C1 segment of cervical spinal cord (tissue), 14 donors: ENCODE results near the gene RBM4.
"Not testable (repeated sequence)": the region's sequence is repeated elsewhere in the genome, so short reads cannot be mapped to it uniquely, and the experiment has no call there.

Source experiments
- DNase-seq, 14 donors: peaks; one replicate each; lab custom pipeline; 2025; lab: John Stamatoyannopoulos, UW

RBM4 gene

DNA sequence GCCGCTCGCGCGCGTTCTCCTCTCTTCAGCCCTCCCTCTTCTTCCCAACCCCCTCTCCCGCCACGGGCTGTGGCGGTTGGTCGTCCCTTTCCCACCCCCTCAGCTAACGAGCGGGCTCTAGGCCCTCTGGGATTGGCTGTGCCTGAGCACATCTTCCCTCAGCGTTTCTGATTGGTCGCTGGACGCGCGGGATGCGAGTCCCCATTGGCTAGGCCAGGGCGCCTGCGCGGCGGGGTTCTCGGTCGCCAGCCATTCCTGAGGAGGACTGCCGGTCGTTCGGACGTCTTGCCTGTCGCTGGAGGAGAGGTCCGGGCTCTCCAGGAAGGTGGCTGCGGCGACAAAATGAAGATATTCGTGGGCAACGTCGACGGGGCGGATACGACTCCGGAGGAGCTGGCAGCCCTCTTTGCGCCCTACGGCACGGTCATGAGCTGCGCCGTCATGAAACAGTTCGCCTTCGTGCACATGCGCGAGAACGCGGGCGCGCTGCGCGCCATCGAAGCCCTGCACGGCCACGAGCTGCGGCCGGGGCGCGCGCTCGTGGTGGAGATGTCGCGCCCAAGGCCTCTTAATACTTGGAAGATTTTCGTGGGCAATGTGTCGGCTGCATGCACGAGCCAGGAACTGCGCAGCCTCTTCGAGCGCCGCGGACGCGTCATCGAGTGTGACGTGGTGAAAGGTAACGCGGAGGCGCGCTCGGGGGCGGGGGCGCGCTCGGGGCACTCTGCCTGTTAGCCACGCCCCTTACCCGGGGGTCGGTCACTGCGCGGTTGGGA is 21.9 kb upstream of the RBM4 start, which contains the start of gene RBM14:
TSS of gene RBM14 (plus strand) at position 252 of the 776 bp plus-strand sequence. CDS start at position 343, 91 bp downstream.
- peak; percentile 93 to 99 (median 98) for DNase-seq

DNA sequence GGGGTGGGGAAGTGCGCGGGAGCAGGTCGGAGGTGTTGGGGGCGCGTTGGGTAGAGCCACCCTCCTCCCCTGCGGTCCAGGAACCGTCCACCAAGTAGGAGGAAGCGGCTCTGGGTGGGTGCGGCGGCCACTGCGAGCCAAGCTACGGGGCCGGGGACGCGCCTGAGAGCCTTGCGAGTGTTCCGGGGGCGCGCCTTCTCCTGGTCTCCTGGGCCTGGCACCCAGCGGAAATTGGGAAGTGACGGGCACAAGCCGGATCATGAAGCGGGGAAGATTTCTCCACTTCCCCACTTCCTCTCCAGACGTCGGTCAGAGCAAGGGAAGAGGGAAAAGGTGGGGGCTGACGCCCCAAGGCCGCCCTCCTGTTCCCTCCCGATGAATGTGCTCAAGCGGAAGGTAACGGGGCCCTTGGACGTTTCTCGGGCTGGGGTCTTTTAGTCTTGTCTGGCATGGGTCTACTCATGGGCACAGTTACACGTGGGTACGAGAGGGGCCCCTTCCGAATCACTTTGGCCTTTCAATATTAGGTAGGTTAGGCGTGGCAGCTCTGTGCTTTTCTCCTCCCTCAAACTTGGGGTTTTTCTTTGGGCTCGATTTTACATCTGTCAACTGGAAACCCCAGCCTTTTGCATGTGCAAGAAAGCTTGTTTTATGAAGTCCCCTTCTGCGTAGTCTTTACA is 21.2 kb upstream of the RBM4 start:
- DNase-seq, result peak in 2 of 14 donors; percentile 54 to 74

DNA sequence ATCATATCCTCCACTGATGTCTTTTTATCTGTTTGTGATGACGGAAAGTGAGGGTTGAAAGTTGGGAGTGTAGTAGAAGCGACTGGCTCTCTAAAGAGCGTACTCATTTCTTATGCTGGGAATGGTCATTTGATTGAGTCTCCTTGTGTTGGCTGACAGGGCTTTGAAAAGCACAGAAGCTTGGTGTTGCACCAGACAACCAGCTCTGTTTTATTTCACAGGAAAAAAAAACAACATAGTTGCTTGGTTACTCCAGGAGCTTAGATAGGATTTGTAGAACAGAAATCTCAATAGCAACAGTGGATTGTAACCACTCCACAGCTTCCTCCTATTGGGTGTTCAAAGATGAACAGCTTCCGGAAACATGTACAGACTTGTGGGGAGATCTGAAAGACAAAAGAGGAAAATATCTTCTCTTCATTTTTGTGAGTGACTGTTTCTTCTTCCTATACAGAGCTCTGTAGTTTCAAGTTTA is 19.4 kb upstream of the RBM4 start:
- no peak for DNase-seq

DNA sequence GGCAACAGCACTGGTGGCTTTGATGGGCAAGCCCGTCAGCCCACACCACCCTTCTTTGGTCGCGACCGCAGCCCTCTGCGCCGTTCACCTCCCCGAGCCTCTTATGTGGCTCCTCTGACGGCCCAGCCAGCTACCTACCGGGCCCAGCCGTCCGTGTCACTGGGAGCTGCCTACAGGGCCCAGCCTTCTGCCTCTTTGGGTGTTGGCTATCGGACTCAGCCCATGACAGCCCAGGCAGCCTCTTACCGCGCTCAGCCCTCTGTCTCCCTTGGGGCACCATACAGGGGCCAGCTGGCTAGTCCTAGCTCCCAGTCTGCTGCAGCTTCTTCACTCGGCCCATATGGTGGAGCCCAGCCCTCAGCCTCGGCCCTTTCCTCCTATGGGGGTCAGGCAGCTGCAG is 14.1 kb upstream of the RBM4 start:
- peak in 1 of 14 donors; percentile 30 for DNase-seq

DNA sequence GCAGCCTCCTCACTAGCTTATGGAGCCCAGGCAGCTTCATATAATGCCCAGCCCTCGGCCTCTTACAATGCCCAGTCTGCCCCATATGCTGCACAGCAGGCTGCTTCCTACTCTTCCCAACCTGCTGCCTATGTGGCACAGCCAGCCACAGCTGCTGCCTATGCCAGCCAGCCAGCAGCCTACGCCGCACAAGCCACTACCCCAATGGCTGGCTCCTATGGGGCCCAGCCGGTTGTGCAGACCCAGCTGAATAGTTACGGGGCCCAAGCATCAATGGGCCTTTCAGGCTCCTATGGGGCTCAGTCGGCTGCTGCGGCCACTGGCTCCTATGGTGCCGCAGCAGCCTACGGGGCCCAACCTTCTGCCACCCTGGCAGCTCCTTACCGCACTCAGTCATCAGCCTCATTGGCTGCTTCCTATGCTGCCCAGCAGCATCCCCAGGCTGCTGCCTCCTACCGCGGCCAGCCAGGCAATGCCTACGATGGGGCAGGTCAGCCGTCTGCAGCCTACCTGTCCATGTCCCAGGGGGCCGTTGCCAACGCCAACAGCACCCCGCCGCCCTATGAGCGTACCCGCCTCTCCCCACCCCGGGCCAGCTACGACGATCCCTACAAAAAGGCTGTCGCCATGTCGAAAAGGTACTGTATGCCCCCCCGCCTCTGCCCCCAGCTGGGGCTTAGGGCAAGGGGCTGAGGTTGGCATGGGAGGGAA is 13.3 kb upstream of the RBM4 start:
- DNase-seq, result peak in 1 of 14 donors; percentile 68

DNA sequence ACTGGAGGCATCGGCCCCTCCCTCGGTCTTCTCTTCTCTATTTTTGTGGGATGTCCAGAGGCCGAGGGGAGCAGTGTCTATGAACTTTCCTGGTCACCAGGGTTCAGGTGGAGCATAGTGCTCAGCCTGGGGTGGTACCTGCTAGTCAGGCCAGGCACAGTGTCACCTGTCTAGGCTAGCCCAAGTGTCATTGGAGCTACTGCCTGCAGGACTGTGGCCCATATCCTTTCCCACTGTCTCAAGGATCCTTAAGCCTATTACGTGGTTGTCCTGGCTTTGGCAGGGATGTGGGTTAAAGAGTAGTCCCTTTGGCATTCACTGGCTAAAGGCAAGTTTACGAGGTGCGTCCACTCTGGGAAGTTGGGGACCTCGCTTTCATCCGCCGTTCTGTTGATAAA is 12.8 kb upstream of the RBM4 start:
- no peak for DNase-seq

DNA sequence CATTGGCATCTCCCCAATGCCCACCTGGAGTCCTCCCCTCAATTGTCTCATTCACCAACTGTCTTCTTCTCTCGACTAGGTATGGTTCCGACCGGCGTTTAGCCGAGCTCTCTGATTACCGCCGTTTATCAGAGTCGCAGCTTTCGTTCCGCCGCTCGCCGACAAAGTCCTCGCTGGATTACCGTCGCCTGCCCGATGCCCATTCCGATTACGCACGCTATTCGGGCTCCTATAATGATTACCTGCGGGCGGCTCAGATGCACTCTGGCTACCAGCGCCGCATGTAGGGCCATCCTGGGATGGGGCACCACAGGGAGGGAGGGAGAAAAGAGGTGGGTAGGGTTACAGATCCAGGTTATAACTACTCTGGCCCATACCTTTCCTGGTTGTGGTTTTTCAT is 12.1 kb upstream of the RBM4 start:
- DNase-seq, result no peak

DNA sequence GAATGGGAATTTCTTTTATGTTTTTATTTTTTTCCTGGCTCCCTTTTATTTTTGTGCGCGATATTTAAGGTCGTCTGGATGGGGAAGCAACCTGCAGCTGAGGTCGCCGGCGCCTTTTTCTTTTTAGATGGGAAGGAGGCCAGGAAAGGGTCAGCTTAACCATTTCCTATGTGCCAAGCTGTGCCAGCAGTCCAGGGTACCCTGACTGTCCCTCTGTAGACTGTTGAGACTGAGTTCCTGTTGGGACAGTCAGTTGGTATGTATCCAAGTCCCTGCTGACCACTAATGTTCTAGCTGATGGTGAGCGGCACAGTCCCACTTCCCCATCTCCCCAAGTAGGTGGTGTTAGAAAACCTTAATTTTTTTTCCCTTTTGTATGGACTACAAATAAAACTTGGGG is 11.6 kb upstream of the RBM4 start:
- DNase-seq, result no peak

DNA sequence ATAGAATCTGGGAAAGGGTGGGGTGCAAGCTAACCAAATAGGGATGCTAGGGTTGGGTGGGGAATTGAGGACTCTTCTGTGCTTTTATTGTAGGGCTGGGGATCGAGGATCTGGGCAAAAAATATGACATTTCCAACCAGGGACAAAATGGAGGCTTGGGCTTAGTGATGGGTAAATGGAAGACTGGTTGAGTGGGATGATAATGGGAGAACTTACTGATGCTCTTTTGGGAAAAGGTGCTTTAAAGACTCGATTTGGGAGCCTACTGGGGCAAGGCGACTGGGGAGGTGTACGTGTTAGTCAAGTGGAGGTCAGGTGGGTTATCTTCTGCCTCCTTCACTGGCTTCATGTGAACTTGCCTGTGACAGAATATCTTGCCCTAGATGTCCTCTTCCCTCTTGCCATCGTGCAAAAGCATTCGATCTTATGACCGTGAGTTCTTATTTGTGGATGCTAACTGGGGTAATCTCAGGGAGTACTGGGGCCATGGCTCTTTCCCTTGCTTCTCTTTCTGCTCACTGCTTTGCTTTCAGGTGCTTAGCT is 10.4 kb upstream of the RBM4 start:
- no peak for DNase-seq

DNA sequence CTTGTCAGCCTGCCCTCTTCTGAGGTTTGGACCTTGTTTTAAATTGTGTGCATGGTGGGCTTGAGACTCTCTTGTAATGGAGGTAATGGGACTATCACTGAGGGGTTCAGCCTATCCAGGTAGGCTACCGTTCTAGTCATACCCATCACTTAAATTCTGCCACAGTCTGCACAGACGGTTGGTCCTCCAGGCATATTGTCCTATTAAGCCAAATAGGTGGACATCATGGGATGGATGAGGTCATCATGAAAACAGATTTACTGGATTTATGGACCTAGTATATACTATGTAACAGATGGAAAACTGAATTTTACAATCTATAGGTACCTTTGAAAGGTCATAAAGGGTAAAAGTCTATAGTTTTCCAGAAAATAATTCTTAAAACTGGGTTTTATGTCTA is 9.1 kb upstream of the RBM4 start:
- DNase-seq, result no peak

DNA sequence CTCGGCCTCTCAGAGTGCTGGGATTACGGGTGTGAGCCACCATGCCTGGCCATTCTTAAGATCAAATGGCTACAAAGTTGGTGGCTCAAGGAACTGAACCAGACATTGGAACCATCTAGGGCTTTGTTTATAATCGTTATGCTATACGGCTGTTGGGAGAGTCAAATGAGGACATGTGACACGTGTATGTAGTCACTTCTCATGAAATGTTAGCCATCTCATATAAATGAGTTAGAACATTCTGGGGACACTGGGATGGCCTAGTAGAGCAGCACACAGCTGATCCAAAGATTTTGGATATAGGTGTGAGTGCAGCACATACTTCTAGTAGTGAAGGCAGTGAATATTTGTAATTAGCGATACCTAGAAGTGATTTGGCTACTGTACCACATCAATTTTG is 6.6 kb upstream of the RBM4 start:
- no peak for DNase-seq

DNA sequence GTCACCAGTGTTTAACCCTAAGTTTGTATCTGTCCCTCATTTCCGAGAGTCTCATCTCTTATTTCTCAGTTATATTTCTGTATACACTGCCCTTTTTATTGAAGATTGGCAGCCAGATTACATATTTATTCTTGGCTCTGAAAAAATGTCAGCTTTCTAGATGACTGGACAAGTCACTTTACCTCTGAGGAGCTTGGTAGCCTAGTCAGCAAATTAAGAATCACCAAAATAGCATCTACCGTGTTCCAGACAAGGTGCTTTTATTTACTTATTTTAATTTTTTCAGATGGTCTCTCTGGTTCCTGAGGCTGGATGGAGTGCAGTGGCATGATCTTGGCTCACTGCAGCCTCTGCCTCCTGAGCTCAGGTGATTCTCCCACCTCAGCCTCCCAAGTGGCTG is 5.6 kb upstream of the RBM4 start:
- DNase-seq, result no peak

DNA sequence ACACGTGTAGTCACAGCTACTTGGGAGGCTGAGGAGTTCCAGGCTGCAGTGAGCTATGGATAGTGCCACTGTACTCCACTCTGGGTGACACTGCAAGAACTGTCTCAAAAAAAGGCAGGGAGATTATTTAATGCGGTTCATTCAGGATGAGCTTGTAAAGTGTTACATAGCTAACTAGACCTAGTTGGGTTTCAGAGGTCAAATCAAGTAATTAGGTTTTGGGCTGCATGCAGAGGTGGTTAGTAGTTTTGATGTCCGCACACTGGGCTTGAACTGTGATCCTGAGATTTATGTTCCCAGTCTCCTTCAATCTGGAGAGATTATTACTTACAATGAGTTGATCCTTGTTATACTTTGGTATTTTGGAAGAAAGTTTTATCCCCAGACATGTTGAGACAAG is 2.1 kb upstream of the RBM4 start:
- no peak for DNase-seq

DNA sequence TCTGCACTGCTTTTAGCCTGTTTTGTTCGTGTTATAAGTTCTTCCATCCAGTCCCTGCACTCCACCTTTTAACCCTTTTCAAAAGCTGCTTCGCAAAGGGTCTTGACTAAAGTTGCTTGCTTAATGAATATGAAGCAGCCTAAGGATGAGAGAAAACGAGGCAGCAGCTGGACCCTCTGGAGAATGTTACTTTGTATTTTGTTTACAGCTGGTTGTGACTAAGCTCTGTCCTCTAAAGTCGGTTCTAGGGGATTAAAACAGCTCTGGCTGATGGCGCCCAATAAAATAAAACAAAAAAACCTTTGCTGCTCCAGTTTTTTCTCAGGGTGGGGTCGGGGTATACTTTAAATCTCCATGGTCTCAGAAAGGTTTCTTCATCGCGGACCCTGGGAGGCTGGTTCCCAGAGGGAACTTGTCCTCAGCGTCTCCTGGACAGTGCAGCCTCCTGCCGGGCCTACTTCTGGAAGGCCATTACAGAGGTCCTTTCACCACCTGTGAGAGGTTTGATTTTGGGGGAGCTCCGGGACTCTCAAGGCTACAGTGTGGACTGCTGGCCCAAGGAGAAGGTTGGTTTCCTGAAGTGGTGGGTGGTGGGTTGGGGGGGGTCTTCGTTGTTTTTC is 836 bp upstream of the RBM4 start:
- DNase-seq, result no peak

DNA sequence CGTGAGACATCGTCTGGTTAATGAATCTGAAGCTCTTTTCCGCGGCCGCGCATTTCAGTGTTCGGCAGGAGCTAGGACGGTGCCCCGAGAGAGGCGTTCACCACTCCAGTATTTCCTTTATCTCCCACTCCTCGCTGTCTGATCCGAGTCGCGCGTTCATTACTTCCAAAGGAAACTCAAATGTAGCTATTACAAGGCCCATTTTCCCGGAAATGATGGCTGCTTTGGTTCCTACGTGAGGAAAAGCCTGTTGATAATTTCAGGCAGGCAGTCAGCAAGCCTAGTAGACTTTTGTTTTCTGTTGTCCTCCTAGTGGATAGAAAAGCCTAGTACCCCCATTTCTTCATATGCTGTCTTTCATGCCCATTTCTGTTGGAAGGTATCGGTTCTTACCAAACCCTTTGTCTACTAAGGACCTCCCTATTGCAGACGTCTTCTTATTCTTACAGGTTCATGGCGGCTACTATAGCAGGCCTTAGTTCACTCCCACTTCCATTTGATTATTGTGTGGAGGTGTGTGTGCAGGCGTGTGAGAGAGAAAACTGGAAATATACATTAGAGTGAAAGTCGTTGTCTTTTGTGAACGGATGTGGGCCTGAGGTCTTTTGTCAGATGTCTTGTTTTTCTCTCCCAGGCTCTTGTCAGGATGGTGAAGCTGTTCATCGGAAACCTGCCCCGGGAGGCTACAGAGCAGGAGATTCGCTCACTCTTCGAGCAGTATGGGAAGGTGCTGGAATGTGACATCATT is 737 bp downstream of the RBM4 start:
- DNase-seq, result peak in 3 of 14 donors; percentile 55 to 70 (median 59)

DNA sequence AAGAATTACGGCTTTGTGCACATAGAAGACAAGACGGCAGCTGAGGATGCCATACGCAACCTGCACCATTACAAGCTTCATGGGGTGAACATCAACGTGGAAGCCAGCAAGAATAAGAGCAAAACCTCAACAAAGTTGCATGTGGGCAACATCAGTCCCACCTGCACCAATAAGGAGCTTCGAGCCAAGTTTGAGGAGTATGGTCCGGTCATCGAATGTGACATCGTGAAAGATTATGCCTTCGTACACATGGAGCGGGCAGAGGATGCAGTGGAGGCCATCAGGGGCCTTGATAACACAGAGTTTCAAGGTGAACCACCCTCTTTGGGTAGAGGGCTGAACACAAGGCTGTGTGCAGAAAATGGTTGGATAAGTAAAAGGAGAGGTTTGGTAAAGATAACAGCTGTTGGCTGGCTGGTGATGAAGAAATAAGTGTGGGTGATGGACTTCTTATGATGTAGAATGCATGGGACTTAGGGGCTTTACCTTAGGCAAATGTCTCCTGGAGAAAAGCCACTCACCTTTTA is 1.4 kb downstream of the RBM4 start:
- not testable (repeated sequence) for DNase-seq

DNA sequence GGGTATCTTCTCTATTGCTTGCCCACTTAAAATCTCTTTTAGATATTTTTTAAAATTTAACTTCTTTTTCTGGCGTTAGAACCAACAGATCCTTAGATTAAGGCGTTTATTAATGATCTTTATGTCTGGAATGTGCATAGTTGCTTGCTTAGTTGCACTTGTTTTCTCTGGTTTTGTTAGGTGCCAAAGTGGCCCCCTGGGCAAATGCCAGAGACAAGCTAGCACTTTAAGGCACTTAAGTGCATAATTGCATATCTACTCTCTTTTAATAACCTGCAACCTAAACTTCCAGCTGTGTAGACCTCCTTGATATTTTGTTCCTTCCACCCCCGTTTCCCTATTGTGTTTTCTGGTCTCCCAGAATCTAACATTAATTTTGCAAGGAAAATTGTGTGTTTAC is 3.3 kb downstream of the RBM4 start:
- DNase-seq, result no peak

DNA sequence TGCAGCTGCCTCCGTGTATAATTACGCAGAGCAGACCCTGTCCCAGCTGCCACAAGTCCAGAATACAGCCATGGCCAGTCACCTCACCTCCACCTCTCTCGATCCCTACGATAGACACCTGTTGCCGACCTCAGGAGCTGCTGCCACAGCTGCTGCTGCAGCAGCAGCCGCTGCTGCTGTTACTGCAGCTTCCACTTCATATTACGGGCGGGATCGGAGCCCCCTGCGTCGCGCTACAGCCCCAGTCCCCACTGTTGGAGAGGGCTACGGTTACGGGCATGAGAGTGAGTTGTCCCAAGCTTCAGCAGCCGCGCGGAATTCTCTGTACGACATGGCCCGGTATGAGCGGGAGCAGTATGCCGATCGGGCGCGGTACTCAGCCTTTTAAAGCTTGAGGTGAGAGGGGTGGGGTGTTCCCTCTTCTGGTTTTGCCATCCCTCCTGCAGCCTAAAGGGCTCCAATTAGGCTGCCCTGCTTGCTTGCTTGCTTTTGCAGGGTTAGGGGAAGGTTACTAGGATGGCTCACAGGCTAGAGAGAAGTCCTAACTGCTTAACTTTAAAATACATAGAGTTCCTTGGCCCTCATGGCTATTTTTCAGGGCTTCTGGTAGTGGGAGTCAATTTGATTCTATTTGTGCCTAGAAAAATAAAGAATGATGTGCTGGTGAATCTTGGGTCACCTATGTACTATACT is 5.4 kb downstream of the RBM4 start:
- no peak for DNase-seq

DNA sequence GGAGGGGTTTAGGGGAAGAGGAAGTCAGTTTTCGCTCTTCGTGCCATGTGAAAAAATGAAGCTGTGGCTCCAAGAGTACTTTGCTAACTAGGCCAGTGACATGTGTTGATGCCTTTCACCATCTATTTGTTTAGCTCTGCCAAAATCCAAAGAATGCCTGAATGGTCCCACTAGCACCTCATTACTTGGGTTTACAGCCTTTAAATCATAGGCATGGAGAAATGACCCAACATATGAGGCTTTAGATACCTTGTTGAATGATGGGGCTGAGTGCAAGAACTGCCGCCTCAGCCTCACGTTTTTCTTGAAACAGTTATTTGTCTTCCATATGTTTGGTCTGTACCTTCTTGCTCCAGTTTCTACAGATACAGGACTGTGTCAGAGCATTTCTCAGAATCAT is 8.3 kb downstream of the RBM4 start:
- no peak for DNase-seq

DNA sequence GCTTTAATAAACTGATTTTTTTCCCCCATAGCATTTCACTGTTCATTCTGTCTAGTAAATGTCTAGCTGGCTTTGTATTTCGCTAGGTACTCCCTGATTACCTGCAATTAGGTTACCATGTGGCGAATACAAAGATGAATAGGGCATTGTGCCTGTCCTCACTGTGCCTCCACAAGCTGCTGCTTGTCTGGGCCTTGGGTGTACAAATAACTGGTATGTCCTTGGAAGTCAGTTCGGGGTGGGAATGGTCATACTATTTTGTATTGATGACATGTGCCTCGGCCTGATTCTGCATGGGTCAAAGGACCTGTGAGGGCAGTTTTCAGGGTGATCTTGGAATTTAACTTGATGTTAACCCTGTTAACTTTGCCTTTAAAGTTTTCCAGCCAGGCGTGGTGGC is 11.4 kb downstream of the RBM4 start:
- no peak for DNase-seq
